PFSK-1 (cell line): ENCODE measurements around the gene CAPN5.

Experiments
- FOXP2 ChIP-seq: optimal IDR thresholded peaks from 2 replicates; pipeline ENCODE3; 2011; ENCODE audit warnings: borderline replicate concordance, control low read depth, inconsistent platforms; ENCODE audit not compliant: insufficient read depth; ENCODE audit errors: extremely low read length, extremely low read depth
- POLR2AphosphoS5 ChIP-seq: IDR thresholded peaks from 2 replicates; pipeline ENCODE4 v1.6.1; 2012; ENCODE audit warnings: low read depth, mild to moderate bottlenecking, control low read depth, low read length, moderate library complexity
- REST ChIP-seq, 2 experiments: IDR thresholded peaks; 2 replicates each; pipeline versions ENCODE4 v1.6.1 to v1.8.0; 2011 to 2012; ENCODE audit warnings: low read depth in 2 of 2, low read length in 2 of 2, control low read depth in 1 of 2, inconsistent platforms in 1 of 2, mild to moderate bottlenecking in 1 of 2, moderate library complexity in 1 of 2; ENCODE audit not compliant: insufficient read depth in 1 of 2
- SIN3A ChIP-seq: IDR thresholded peaks from 2 replicates; pipeline ENCODE4 v1.6.1; 2012; ENCODE audit warnings: mild to moderate bottlenecking, low read length, moderate library complexity, borderline replicate concordance; ENCODE audit not compliant: insufficient read depth
- TAF1 ChIP-seq: IDR thresholded peaks from 2 replicates; pipeline ENCODE4 v1.6.1; 2012; ENCODE audit warnings: low read length, control low read depth, borderline replicate concordance; ENCODE audit not compliant: insufficient read depth

The CAPN5 gene

GRCh38 chr11:77121096-77121640 lies 54.4 kb downstream of the CAPN5 start:
- TF ChIP-seq POLR2AphosphoS5, result no peak
- TF ChIP-seq REST (IDR thresholded peaks at IDR 0.05; ENCODE audit: insufficient read depth in 1 of 2, low read depth in 2 of 2, low read length in 2 of 2), result no peak
- TF ChIP-seq FOXP2, result no peak
- TF ChIP-seq TAF1, result no peak
- no peak for TF ChIP-seq SIN3A

DNA sequence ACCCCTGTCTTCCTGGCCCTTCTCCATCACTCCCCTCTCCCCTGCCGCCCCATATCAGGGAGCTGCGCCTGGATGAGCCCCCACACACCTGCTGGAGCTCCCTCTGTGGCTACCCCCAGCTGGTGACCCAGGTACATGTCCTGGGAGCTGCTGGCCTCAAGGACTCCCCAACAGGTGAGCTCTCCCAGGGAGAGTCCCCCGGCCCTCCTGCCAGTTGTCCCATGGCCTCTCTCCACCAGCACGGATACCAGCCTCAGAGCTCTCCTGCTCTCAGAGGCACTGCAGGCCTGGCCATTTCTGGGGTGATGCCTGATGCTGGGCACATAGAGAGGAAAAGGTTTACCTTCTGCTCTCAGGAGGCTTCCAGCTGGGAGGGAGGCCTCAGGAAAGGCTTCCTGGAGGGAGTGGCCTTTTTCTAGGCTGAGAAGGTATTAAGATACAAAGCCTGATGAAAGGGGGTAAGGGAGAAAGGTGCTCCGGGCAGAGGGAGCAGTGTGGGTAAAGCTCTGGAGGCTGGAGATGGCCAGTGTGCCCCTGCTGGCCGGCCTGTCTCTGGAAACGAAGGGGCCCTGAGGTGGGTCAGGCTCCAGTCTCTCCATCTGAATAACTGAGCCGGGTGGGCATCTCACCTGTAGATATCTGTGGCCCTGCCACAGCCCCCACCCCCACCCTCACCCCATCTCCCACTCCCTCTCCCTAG lies 55.3 kb downstream of the CAPN5 start:
- TF ChIP-seq FOXP2 (no peak), TAF1 (no peak)

DNA sequence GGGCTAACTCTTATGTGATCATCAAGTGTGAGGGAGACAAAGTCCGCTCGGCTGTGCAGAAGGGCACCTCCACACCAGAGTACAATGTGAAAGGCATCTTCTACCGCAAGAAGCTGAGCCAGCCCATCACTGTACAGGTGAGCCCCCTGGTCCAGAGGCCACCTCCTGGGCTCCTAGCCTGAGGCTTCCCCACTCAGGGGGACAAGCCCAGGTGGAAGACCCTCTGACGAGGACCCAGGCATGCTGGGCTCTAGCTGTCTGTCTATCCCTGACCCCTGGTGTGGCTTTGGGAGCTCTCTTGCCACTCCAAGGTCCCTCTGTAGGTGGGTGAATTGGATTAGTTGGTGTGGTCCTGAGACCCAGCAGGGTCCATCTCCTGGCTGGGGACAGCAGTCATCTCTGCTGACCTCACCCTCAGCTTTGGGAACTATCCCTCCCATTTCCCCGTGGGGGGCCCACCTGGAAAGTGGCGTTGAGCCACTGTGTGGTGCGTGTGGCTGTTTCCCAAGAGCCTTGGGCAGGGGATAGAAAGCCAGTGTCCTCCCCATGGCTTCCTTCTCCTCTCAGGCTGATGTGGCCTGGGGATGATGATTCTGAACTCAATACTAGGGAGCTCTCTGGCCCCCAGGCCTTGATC lies 55.9 kb downstream of the CAPN5 start:
- TF ChIP-seq POLR2AphosphoS5 (no peak), FOXP2 (no peak), REST (IDR thresholded peaks at IDR 0.05; ENCODE audit: insufficient read depth in 1 of 2, low read depth in 2 of 2, low read length in 2 of 2) (no peak), TAF1 (no peak), SIN3A (no peak)

DNA sequence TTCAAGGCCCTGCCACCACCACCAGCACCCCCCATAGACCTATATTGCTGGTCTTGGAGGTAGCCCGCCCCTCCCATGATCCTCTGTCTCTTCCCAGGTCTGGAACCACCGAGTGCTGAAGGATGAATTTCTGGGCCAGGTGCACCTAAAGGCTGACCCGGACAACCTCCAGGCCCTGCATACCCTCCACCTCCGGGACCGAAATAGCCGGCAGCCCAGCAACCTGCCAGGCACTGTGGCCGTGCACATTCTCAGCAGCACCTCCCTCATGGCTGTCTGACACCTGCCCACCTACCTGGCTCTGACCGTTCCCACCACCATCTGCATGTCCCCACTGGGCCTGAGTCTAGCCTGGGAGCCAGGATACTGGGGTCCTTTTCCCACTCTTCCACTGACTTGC lies 56.8 kb downstream of the CAPN5 start:
- TF ChIP-seq REST (IDR thresholded peaks at IDR 0.05; ENCODE audit: insufficient read depth in 1 of 2, low read depth in 2 of 2, low read length in 2 of 2) (no peak), POLR2AphosphoS5 (no peak), SIN3A (no peak), FOXP2 (no peak), TAF1 (no peak)

DNA sequence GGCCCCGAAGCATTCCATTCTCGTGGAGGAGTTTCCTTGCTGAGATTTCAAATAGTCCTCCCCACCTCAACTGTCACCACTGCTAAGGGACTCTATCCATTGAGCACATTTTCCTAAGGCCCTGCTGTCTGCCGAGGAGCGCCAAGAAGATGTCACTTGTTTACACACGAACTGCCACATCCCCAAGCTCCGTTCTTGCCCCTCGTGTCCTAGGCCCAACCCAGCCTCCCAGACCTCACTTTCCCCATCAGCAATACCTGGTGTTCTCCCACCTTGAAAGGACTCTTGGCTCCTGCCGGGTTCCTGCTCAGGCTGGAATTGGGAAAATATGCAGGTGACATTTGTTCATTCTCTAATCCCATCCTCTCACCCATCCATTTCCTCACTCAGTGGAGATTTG lies 57.3 kb downstream of the CAPN5 start:
- TF ChIP-seq FOXP2 (no peak), TAF1 (no peak), POLR2AphosphoS5 (no peak), REST (IDR thresholded peaks at IDR 0.05; ENCODE audit: insufficient read depth in 1 of 2, low read depth in 2 of 2, low read length in 2 of 2) (no peak), SIN3A (no peak)
